OCI-LY7 (cell line): ENCODE measurements around the gene HEYL. TPM values are rescaled to one million over a fixed set of nuclear protein-coding genes. Genes with fewer than 3 reads are reported as not detected.

Source experiments
- BruUV-seq: library from RNA; stranded (reverse); fragments of 400-500 nt; replicated peaks from 2 replicates; lab custom pipeline; 2021; lab: Mats Ljungman, UMichigan
- CTCF ChIA-PET: fragments of 300-600 bp; sonication (Branson Sonifier 250); formaldehyde crosslinking; loops from one replicate; lab custom pipeline; 2022; ENCODE audit warnings: antibody characterized with exemption; ENCODE audit not compliant: unreplicated experiment; lab: Charles Lee
- POLR2A ChIA-PET: fragments of 300-600 bp; sonication (Branson Sonifier 250); formaldehyde crosslinking; loops from one replicate; lab custom pipeline; 2022; ENCODE audit warnings: antibody characterized with exemption; lab: Charles Lee
- DNase-seq: peaks from one replicate; pipeline ENCODE4 v3.0.0-alpha.2; 2015; ENCODE audit warnings: low spot score
- H2AFZ ChIP-seq: fragments of 200-600 bp; sonication (generic), shearing (Covaris generic); 2 replicates; pipeline ENCODE4 v1.6.1; 2014; ENCODE audit warnings: mild to moderate bottlenecking, antibody characterized with exemption, low read length, moderate library complexity
- H3K27ac ChIP-seq: fragments of 200-600 bp; sonication (generic); 2 replicates; pipeline ENCODE4 v1.5.1; 2014; ENCODE audit warnings: mixed run types, low read depth, mild to moderate bottlenecking, moderate library complexity, low read length, inconsistent platforms; ENCODE audit not compliant: poor library complexity, severe bottlenecking
- H3K36me3 ChIP-seq: fragments of 200-600 bp; sonication (generic); 2 replicates; pipeline ENCODE4 v1.6.1; 2014; ENCODE audit warnings: mild to moderate bottlenecking, antibody characterized with exemption, low read length, moderate library complexity, mixed read lengths; ENCODE audit not compliant: insufficient read depth
- H3K4me1 ChIP-seq: fragments of 200-600 bp; sonication (generic); 2 replicates; pipeline ENCODE4 v1.5.1; 2014; ENCODE audit warnings: mild to moderate bottlenecking, low read length; ENCODE audit not compliant: insufficient read depth, poor library complexity, severe bottlenecking
- H3K4me2 ChIP-seq: fragments of 200-600 bp; sonication (generic); 2 replicates; pipeline ENCODE4 v1.6.1; 2014; ENCODE audit warnings: mild to moderate bottlenecking, low read length
- H3K4me3 ChIP-seq: fragments of 200-600 bp; sonication (generic); 2 replicates; pipeline ENCODE4 v1.5.1; 2014; ENCODE audit warnings: mild to moderate bottlenecking, low read depth, low read length; ENCODE audit not compliant: poor library complexity, severe bottlenecking
- H3K79me2 ChIP-seq: fragments of 200-600 bp; sonication (generic); 2 replicates; pipeline ENCODE4 v1.6.1; 2016; ENCODE audit warnings: low read depth, mild to moderate bottlenecking, low read length, moderate library complexity, mixed read lengths; ENCODE audit not compliant: insufficient read depth
- H3K9me2 ChIP-seq: fragments of 200-600 bp; sonication (generic); 2 replicates; pipeline ENCODE4 v1.6.1; 2016; ENCODE audit warnings: mild to moderate bottlenecking, low read length, mixed read lengths; ENCODE audit not compliant: insufficient read depth
- H3K9me3 ChIP-seq: fragments of 200-600 bp; sonication (generic); 2 replicates; pipeline ENCODE4 v1.6.1; 2014; ENCODE audit warnings: mild to moderate bottlenecking, mixed run types, low read length, mixed read lengths
- H4K20me1 ChIP-seq: fragments of 200-600 bp; sonication (generic); 2 replicates; pipeline ENCODE4 v1.6.1; 2014; ENCODE audit warnings: mild to moderate bottlenecking, antibody characterized with exemption, low read length, moderate library complexity, mixed read lengths; ENCODE audit not compliant: insufficient read depth
- CTCF ChIP-seq: fragments of 200-600 bp; sonication (generic); conservative IDR thresholded peaks from 2 replicates; pipeline ENCODE4 v1.5.1; 2014; ENCODE audit warnings: mild to moderate bottlenecking, antibody characterized with exemption, low read length, moderate library complexity, mixed read lengths
- EZH2phosphoT487 ChIP-seq: fragments of 200-600 bp; sonication (generic); IDR thresholded peaks from 2 replicates; pipeline ENCODE4 v1.6.1; 2018; ENCODE audit warnings: low read depth, borderline replicate concordance, mild to moderate bottlenecking, mixed run types, antibody characterized with exemption, low read length, moderate library complexity, mixed read lengths
- intact Hi-C: fragments of 100-400 bp; cut with micrococcal nuclease; formaldehyde crosslinking; loops from one replicate; pipeline ENCODE4 v1.10.0; 2022; ENCODE audit not compliant: unreplicated experiment
- total RNA-seq, 2 experiments: library from RNA; depleted of rRNA in 1 of 2; stranded (reverse); fragments of >200 nt in 1 of 2; shearing (Covaris generic) in 1 of 2; gene quantifications; 2 replicates each; pipeline ENCODE4 v1.2.3, GENCODE V29; 2014 to 2022

Gene HEYL
- total RNA-seq, 2 experiments from 2014 or later: not detected

- no peak overlapping the region for H3K4me2 ChIP-seq
- H4K20me1 ChIP-seq: no peaks in the 10 kb centered on the region
- intact Hi-C loops: no loop called here
- TF ChIP-seq EZH2phosphoT487: no peak
- TF ChIP-seq CTCF: no peak
- DNase-seq: no peak
- no peak overlapping the region for H2AFZ ChIP-seq
- ChIA-PET POLR2A (no interaction called here), CTCF (no interaction called here)
- no peaks in the 10 kb centered on the region for H3K79me2 ChIP-seq
- H3K27ac ChIP-seq: no peak overlapping the region
- H3K9me2 ChIP-seq: no peaks in the 10 kb centered on the region
- no TSS peak for BruUV-seq
- no peak overlapping the region for H3K4me3 ChIP-seq
- no peaks in the 10 kb centered on the region for H3K9me3 ChIP-seq
- H3K36me3 ChIP-seq: no peaks in the 10 kb centered on the region
- no peaks in the 10 kb centered on the region for H3K4me1 ChIP-seq
Observed at GRCh38 chr1:39625462-39626273, 13.8 kb downstream of the HEYL start.

- intact Hi-C loops: no loop called here
- POLR2A ChIA-PET: no interaction called here
- no peaks in the 10 kb centered on the region for H3K79me2 ChIP-seq
- no peaks in the 10 kb centered on the region for H3K9me2 ChIP-seq
- H3K4me2 ChIP-seq: no peak overlapping the region
- no peaks in the 10 kb centered on the region for H3K36me3 ChIP-seq
- H3K4me1 ChIP-seq: no peaks in the 10 kb centered on the region
- H3K9me3 ChIP-seq: no peaks in the 10 kb centered on the region
- no peak for TF ChIP-seq EZH2phosphoT487
- no peak for TF ChIP-seq CTCF
- CTCF ChIA-PET: no interaction called here
- H4K20me1 ChIP-seq: no peaks in the 10 kb centered on the region
- H2AFZ ChIP-seq: no peak overlapping the region
- no peak for DNase-seq
- H3K27ac ChIP-seq: no peak overlapping the region
- BruUV-seq: no TSS peak
- no peak overlapping the region for H3K4me3 ChIP-seq
Observed at GRCh38 chr1:39625009-39625408, 14.4 kb downstream of the HEYL start.

GRCh38 chr1:39623053-39623452, 16.4 kb downstream of the HEYL start:
- intact Hi-C loops: no loop called here
- POLR2A ChIA-PET: interaction anchor here (0.7 kb wide), 1 partner anchor 47 kb away, joined by 3 read pairs; no protein-coding TSS in a partner anchor

More at GRCh38 chr1:39623053-39623452, 16.4 kb downstream of the HEYL start:
- no peak overlapping the region for H3K4me3 ChIP-seq
- no peak for DNase-seq
- no peaks in the 10 kb centered on the region for H3K9me3 ChIP-seq
- CTCF ChIA-PET: no interaction called here
- no peak overlapping the region for H3K27ac ChIP-seq
- H3K4me1 ChIP-seq: no peaks in the 10 kb centered on the region
- H3K4me2 ChIP-seq: no peak overlapping the region
- no peak overlapping the region for H2AFZ ChIP-seq
- no peaks in the 10 kb centered on the region for H3K79me2 ChIP-seq
- no peaks in the 10 kb centered on the region for H3K36me3 ChIP-seq
- no TSS peak for BruUV-seq
- TF ChIP-seq EZH2phosphoT487 (no peak), CTCF (no peak)
- H4K20me1 ChIP-seq: no peaks in the 10 kb centered on the region
- no peaks in the 10 kb centered on the region for H3K9me2 ChIP-seq
